Neural progenitor cell (in vitro differentiated cells): ENCODE measurements around the gene WWC1. TPM values are rescaled to one million over a fixed set of nuclear protein-coding genes. Genes with fewer than 3 reads are reported as not detected.

ENCODE experiments used
- DNase-seq: peaks from one replicate; pipeline ENCODE4 v3.0.0-alpha.2; 2016; ENCODE audit warnings: low spot score
- H2AFZ ChIP-seq: fragments of 200-600 bp; sonication (generic); replicated peaks from 2 replicates; pipeline ENCODE4 v1.6.1; 2016; ENCODE audit warnings: antibody characterized with exemption
- H3F3A ChIP-seq: fragments of 200-600 bp; sonication (generic); 2 replicates; pipeline ENCODE4 v1.6.1; 2016; ENCODE audit warnings: antibody characterized with exemption, low read depth
- H3K27ac ChIP-seq: fragments of 200-600 bp; sonication (generic); 2 replicates; pipeline ENCODE4 v1.5.1; 2016; ENCODE audit warnings: mild to moderate bottlenecking
- H3K27me3 ChIP-seq: fragments of 200-600 bp; sonication (generic); 2 replicates; pipeline ENCODE4 v1.6.1; 2016; ENCODE audit warnings: mild to moderate bottlenecking, moderate library complexity
- H3K36me3 ChIP-seq: fragments of 200-600 bp; sonication (generic); 2 replicates; pipeline ENCODE4 v1.5.1; 2016
- H3K4me1 ChIP-seq: fragments of 200-600 bp; sonication (generic); 2 replicates; pipeline ENCODE4 v1.6.1; 2016; ENCODE audit warnings: mixed run types
- H3K4me2 ChIP-seq: fragments of 200-600 bp; sonication (generic); 2 replicates; pipeline ENCODE4 v1.6.1; 2016
- H3K4me3 ChIP-seq: fragments of 200-600 bp; sonication (generic); 2 replicates; pipeline ENCODE4 v1.5.1; 2016
- H3K79me2 ChIP-seq: fragments of 200-600 bp; sonication (generic); 2 replicates; pipeline ENCODE4 v1.6.1; 2016; ENCODE audit warnings: low read depth
- H3K9ac ChIP-seq: fragments of 200-600 bp; sonication (generic); 2 replicates; pipeline ENCODE4 v1.6.1; 2016
- H3K9me3 ChIP-seq: fragments of 200-600 bp; sonication (generic); 2 replicates; pipeline ENCODE4 v1.5.1; 2016; ENCODE audit warnings: low read depth
- H4K20me1 ChIP-seq: fragments of 200-600 bp; sonication (generic); 2 replicates; pipeline ENCODE4 v1.6.1; 2016; ENCODE audit warnings: low read depth
- H3K27ac Mint-ChIP-seq: 3 replicates; pipeline ENCODE4 v1.8.0; 2021; ENCODE audit warnings: mixed read lengths
- H3K27me3 Mint-ChIP-seq: 2 replicates; pipeline ENCODE4 v1.8.0; 2022; ENCODE audit warnings: low read depth, mild to moderate bottlenecking, inconsistent platforms, moderate library complexity, mixed read lengths; ENCODE audit not compliant: insufficient read depth
- H3K36me3 Mint-ChIP-seq: 3 replicates; pipeline ENCODE4 v1.8.0; 2021; ENCODE audit warnings: mixed read lengths
- H3K4me1 Mint-ChIP-seq: 3 replicates; pipeline ENCODE4 v1.8.0; 2021; ENCODE audit warnings: mixed read lengths
- H3K4me3 Mint-ChIP-seq: 3 replicates; pipeline ENCODE4 v1.8.0; 2021; ENCODE audit warnings: mild to moderate bottlenecking, moderate library complexity, mixed read lengths
- H3K9me3 Mint-ChIP-seq: 3 replicates; pipeline ENCODE4 v1.8.0; 2020; ENCODE audit warnings: mixed read lengths
- CTCF ChIP-seq: fragments of 200-600 bp; sonication (generic); IDR thresholded peaks from 2 replicates; pipeline ENCODE4 v1.5.1; 2017; ENCODE audit warnings: antibody characterized with exemption, mild to moderate bottlenecking
- EZH2 ChIP-seq: fragments of 200-600 bp; sonication (generic); IDR thresholded peaks from 2 replicates; pipeline ENCODE4 v1.6.1; 2017; ENCODE audit warnings: antibody characterized with exemption, mild to moderate bottlenecking, moderate library complexity
- EZH2phosphoT487 ChIP-seq: fragments of 200-600 bp; sonication (generic); IDR thresholded peaks from 2 replicates; pipeline ENCODE4 v1.6.1; 2017; ENCODE audit warnings: antibody characterized with exemption
- total RNA-seq: library from RNA; depleted of rRNA; stranded (reverse); fragments of >200 nt; gene quantifications from 2 replicates; pipeline ENCODE4 v1.2.3, GENCODE V29; 2015; ENCODE audit warnings: low replicate concordance

WWC1 gene
- total RNA-seq, 1 donor from 2014 or later: 6.7 TPM

GRCh38 chr5:168356171-168356570 lies 64.7 kb downstream of the WWC1 start:
- no peak overlapping the region for H3K4me2 ChIP-seq
- H3K4me3 ChIP-seq: no peak overlapping the region
- Mint-ChIP-seq H3K9me3 (no peaks in the 10 kb centered on the region), H3K27ac (no peak overlapping the region), H3K27me3 (peaks cover 3% of the 10 kb centered on the region), H3K4me3 (no peak overlapping the region), H3K36me3 (no peaks in the 10 kb centered on the region), H3K4me1 (peaks cover 13% of the 10 kb centered on the region)
- no peak overlapping the region for H3K27ac ChIP-seq
- H3K79me2 ChIP-seq: no peaks in the 10 kb centered on the region
- no peak overlapping the region for H3K9ac ChIP-seq
- H3K9me3 ChIP-seq: no peaks in the 10 kb centered on the region
- H3K4me1 ChIP-seq: peaks cover 4% of the 10 kb centered on the region
- H2AFZ ChIP-seq: no peak overlapping the region
- H3K27me3 ChIP-seq: no peaks in the 10 kb centered on the region
- no peaks in the 10 kb centered on the region for H3F3A ChIP-seq
- no peak for DNase-seq
- no peak for TF ChIP-seq CTCF
- no peak for TF ChIP-seq EZH2
- no peak for TF ChIP-seq EZH2phosphoT487
- H4K20me1 ChIP-seq: no peaks in the 10 kb centered on the region
- H3K36me3 ChIP-seq: no peaks in the 10 kb centered on the region

GRCh38 chr5:168356592-168356991 lies 65.1 kb downstream of the WWC1 start:
- H2AFZ ChIP-seq: no peak overlapping the region
- Mint-ChIP-seq H3K4me3 (no peak overlapping the region), H3K36me3 (no peaks in the 10 kb centered on the region), H3K9me3 (no peaks in the 10 kb centered on the region), H3K4me1 (peaks cover 13% of the 10 kb centered on the region), H3K27ac (no peak overlapping the region), H3K27me3 (peaks cover 3% of the 10 kb centered on the region)
- no peak overlapping the region for H3K4me3 ChIP-seq
- DNase-seq: no peak
- peaks cover 4% of the 10 kb centered on the region for H3K4me1 ChIP-seq
- H3F3A ChIP-seq: no peaks in the 10 kb centered on the region
- no peak for TF ChIP-seq EZH2phosphoT487
- no peak for TF ChIP-seq EZH2
- TF ChIP-seq CTCF: no peak
- no peak overlapping the region for H3K27ac ChIP-seq
- H4K20me1 ChIP-seq: no peaks in the 10 kb centered on the region
- H3K79me2 ChIP-seq: no peaks in the 10 kb centered on the region
- H3K9me3 ChIP-seq: no peaks in the 10 kb centered on the region
- no peak overlapping the region for H3K4me2 ChIP-seq
- H3K27me3 ChIP-seq: no peaks in the 10 kb centered on the region
- no peaks in the 10 kb centered on the region for H3K36me3 ChIP-seq
- H3K9ac ChIP-seq: no peak overlapping the region

GRCh38 chr5:168357876-168358275 lies 66.4 kb downstream of the WWC1 start:
- H3K36me3 ChIP-seq: no peaks in the 10 kb centered on the region
- Mint-ChIP-seq H3K36me3 (no peaks in the 10 kb centered on the region), H3K27me3 (peaks cover 3% of the 10 kb centered on the region)

More at GRCh38 chr5:168357876-168358275, 66.4 kb downstream of the WWC1 start:
- H3K9me3 ChIP-seq: no peaks in the 10 kb centered on the region
- H3K4me3 ChIP-seq: no peak overlapping the region
- Mint-ChIP-seq H3K27ac (no peak overlapping the region), H3K4me1 (peaks cover 13% of the 10 kb centered on the region), H3K4me3 (no peak overlapping the region), H3K9me3 (no peaks in the 10 kb centered on the region)
- peaks cover 4% of the 10 kb centered on the region for H3K4me1 ChIP-seq
- H2AFZ ChIP-seq: no peak overlapping the region
- H3K4me2 ChIP-seq: no peak overlapping the region
- TF ChIP-seq EZH2 (no peak), EZH2phosphoT487 (no peak), CTCF (no peak)
- no peak overlapping the region for H3K27ac ChIP-seq
- H3K79me2 ChIP-seq: no peaks in the 10 kb centered on the region
- no peak for DNase-seq
- H3K27me3 ChIP-seq: no peaks in the 10 kb centered on the region
- H3F3A ChIP-seq: no peaks in the 10 kb centered on the region
- no peak overlapping the region for H3K9ac ChIP-seq
- H4K20me1 ChIP-seq: no peaks in the 10 kb centered on the region
